Bronchial epithelial cell (primary cell): ENCODE results near the gene ANGPTL2. TPM values are rescaled to one million over a fixed set of nuclear protein-coding genes. Genes with fewer than 3 reads are reported as not detected.
A peak's percentile ranks its signal among the peaks of the same experiment; 100 is the strongest.

Experiments
- DNase-seq: peaks from one replicate; pipeline ENCODE4 v3.0.0-alpha.2; 2010; ENCODE audit warnings: low read depth
- FAIRE-seq: peaks from 2 replicates; lab custom pipeline; 2011; peaks lifted over from hg19 to GRCh38; lab: Jason Lieb, UNC
- H3K27me3 ChIP-seq: 2 replicates; pipeline ENCODE4 v1.5.1; 2011; ENCODE audit warnings: low read length; ENCODE audit not compliant: control insufficient read depth, insufficient read depth
- H3K36me3 ChIP-seq: 2 replicates; pipeline ENCODE4 v1.5.1; 2011; ENCODE audit warnings: low read length; ENCODE audit not compliant: control insufficient read depth, insufficient read depth
- H3K4me3 ChIP-seq: 2 replicates; pipeline ENCODE4 v1.5.1; 2011; ENCODE audit warnings: mild to moderate bottlenecking, low read depth, low read length, control low read depth
- CTCF ChIP-seq: IDR thresholded peaks from 2 replicates; pipeline ENCODE4 v1.5.1; 2011; ENCODE audit warnings: mild to moderate bottlenecking, moderate library complexity, low read length, control low read depth, inconsistent platforms; ENCODE audit not compliant: insufficient read depth, severe bottlenecking
- total RNA-seq: library from RNA; depleted of rRNA; stranded (reverse); fragments of >200 nt; gene quantifications from 2 replicates; pipeline ENCODE4 v1.2.1, GENCODE V29; 2014

Gene ANGPTL2
- total RNA-seq, 1 donor from 2014 or later = 0.79 TPM

GRCh38 chr9:127104581-127105311 lies 17.7 kb downstream of the ANGPTL2 start:
- Histone ChIP-seq H3K36me3 (no peaks in the 10 kb centered on the region), H3K27me3 (peaks cover 23% of the 10 kb centered on the region), H3K4me3 (no peak overlapping the region)
- DNase-seq (peak; percentile 29), FAIRE-seq (no peak)
- no peak for TF ChIP-seq CTCF

DNA sequence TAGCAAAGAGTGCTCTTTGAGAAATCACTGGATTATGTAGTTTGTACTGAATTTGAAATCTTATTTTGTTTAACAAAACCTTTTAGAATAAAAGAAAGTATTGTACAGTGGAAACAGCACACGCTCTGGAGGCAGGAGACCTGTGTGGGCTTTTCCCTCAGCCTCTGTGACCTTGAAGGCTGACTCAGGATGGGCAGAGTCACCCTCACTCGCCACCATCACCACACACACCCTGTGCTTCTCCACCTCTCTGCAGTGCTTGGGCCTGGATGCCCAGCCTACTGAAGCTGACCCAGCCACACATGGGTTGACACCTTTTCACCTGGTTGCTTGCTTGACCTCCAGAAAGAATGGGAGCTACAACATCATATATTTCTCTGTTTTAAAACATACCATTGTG lies 19.6 kb downstream of the ANGPTL2 start:
- FAIRE-seq = no peak
- H3K4me3 ChIP-seq = no peak overlapping the region
- no peaks in the 10 kb centered on the region for H3K36me3 ChIP-seq
- peaks cover 12% of the 10 kb centered on the region for H3K27me3 ChIP-seq
- no peak for DNase-seq
- no peak for TF ChIP-seq CTCF

GRCh38 chr9:127102176-127102575 lies 20.3 kb downstream of the ANGPTL2 start:
- H3K27me3 ChIP-seq = peaks cover 10% of the 10 kb centered on the region
- FAIRE-seq (no peak), DNase-seq (no peak)
- no peak for TF ChIP-seq CTCF
- H3K4me3 ChIP-seq = no peak overlapping the region
- H3K36me3 ChIP-seq = no peaks in the 10 kb centered on the region

- Histone ChIP-seq H3K4me3 (no peak overlapping the region), H3K27me3 (peaks cover 6% of the 10 kb centered on the region), H3K36me3 (no peaks in the 10 kb centered on the region)
- DNase-seq (no peak), FAIRE-seq (no peak)
- no peak for TF ChIP-seq CTCF
Measured at GRCh38 chr9:127099664-127100063, 22.8 kb downstream of the ANGPTL2 start.

DNA sequence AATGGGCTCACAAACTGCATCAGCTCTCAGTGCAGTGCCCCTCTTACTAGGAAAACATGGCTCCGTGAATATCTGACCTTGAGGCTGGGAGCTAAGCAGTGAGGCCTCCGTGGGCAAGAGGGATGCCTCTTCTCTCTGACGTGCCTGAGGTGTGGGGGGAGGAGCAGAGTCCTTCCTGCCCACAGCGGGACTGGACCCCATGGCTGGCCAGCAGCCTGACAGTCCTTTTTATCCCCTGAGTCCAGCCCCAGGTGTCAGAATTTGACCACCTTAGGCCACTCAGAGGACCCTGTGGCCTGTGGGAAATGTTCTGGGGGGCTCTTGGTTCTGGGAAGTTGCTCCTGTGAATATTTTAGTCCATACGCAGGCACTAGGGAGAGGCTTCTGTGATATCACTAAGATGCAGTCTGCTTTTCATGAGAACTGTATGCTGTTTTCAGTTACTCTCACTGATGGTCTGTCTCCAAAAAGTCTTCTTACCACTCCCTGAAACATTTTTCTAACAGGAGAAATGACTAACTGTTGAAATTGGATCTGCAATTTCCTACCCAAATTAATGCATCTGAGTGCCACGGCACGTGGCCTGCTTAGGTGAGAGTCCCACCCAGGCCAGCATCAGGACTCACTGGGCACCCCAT lies 23.4 kb downstream of the ANGPTL2 start:
- no peak for DNase-seq

More for the DNA sequence above, 23.4 kb downstream of the ANGPTL2 start:
- FAIRE-seq = no peak
- H3K36me3 ChIP-seq = no peaks in the 10 kb centered on the region
- peaks cover 6% of the 10 kb centered on the region for H3K27me3 ChIP-seq
- TF ChIP-seq CTCF = no peak
- no peak overlapping the region for H3K4me3 ChIP-seq
